OCI-LY1 (cell line): ENCODE data around the gene ATP2B2.

Experiments used
- H2AFZ ChIP-seq: fragments of 200-600 bp; sonication (generic), shearing (Covaris generic); 2 replicates; pipeline ENCODE4 v1.6.0; 2014; ENCODE audit warnings: antibody characterized with exemption, mild to moderate bottlenecking, low read length
- H3F3A ChIP-seq: fragments of 200-600 bp; sonication (generic), shearing (Covaris generic); 2 replicates; pipeline ENCODE4 v1.6.0; 2014; ENCODE audit warnings: mild to moderate bottlenecking, antibody characterized with exemption, low read length, moderate library complexity; ENCODE audit not compliant: insufficient read depth
- H3K27ac ChIP-seq: fragments of 200-600 bp; sonication (generic); 2 replicates; pipeline ENCODE4 v1.5.1; 2014; ENCODE audit warnings: low read length, mixed run types, mild to moderate bottlenecking, low read depth; ENCODE audit not compliant: poor library complexity, severe bottlenecking
- H3K27me3 ChIP-seq: fragments of 200-600 bp; sonication (generic); 2 replicates; pipeline ENCODE4 v1.6.0; 2014; ENCODE audit warnings: antibody characterized with exemption, mild to moderate bottlenecking, low read length, moderate library complexity; ENCODE audit not compliant: insufficient read depth
- H3K36me3 ChIP-seq: fragments of 200-600 bp; sonication (generic); 2 replicates; pipeline ENCODE4 v1.6.1; 2014; ENCODE audit warnings: mild to moderate bottlenecking, antibody characterized with exemption, low read length, moderate library complexity, mixed read lengths; ENCODE audit not compliant: insufficient read depth
- H3K4me1 ChIP-seq: fragments of 200-600 bp; sonication (generic); 2 replicates; pipeline ENCODE4 v1.5.1; 2014; ENCODE audit warnings: mild to moderate bottlenecking, low read length, moderate library complexity; ENCODE audit not compliant: insufficient read depth, severe bottlenecking
- H3K4me2 ChIP-seq: fragments of 200-600 bp; sonication (generic), shearing (Covaris generic); 2 replicates; pipeline ENCODE4 v1.6.1; 2014; ENCODE audit warnings: low read length
- H3K4me3 ChIP-seq: fragments of 200-600 bp; sonication (generic); 2 replicates; pipeline ENCODE4 v1.5.1; 2014; ENCODE audit warnings: low read length, low read depth, mild to moderate bottlenecking, mixed read lengths; ENCODE audit not compliant: poor library complexity, severe bottlenecking
- H3K79me2 ChIP-seq: fragments of 200-600 bp; shearing (Covaris generic); 2 replicates; pipeline ENCODE4 v1.6.1; 2016; ENCODE audit warnings: mixed run types, low read length, mixed read lengths; ENCODE audit not compliant: insufficient read depth
- H3K9ac ChIP-seq: fragments of 200-600 bp; sonication (generic), shearing (Covaris generic); 2 replicates; pipeline ENCODE4 v1.6.1; 2014; ENCODE audit warnings: mild to moderate bottlenecking, low read length, mixed read lengths
- H3K9me2 ChIP-seq: fragments of 200-600 bp; sonication (generic), shearing (Covaris generic); 2 replicates; pipeline ENCODE4 v1.6.1; 2014; ENCODE audit warnings: low read depth, mild to moderate bottlenecking, low read length, mixed read lengths
- H3K9me3 ChIP-seq: fragments of 200-600 bp; shearing (Covaris generic); 2 replicates; pipeline ENCODE4 v1.6.1; 2014; ENCODE audit warnings: low read length, mixed read lengths
- H4K20me1 ChIP-seq: fragments of 200-600 bp; sonication (generic), shearing (Covaris generic); 2 replicates; pipeline ENCODE4 v1.6.0; 2016; ENCODE audit warnings: mild to moderate bottlenecking, low read length; ENCODE audit not compliant: insufficient read depth
- EZH2 ChIP-seq: fragments of 200-600 bp; sonication (generic), shearing (Covaris generic); IDR thresholded peaks from 2 replicates; pipeline ENCODE4 v1.8.0; 2017; ENCODE audit warnings: borderline replicate concordance, mixed run types, mild to moderate bottlenecking, antibody characterized with exemption, low read length, moderate library complexity, mixed read lengths
- TF ChIP-seq, protein P1 (sequence below): fragments of 200-600 bp; sonication (generic), shearing (Covaris generic); IDR thresholded peaks from 2 replicates; pipeline ENCODE4 v1.5.1; 2017; ENCODE audit warnings: mild to moderate bottlenecking, antibody characterized with exemption, low read length, moderate library complexity, mixed read lengths

Gene ATP2B2

GRCh38 chr3:10359761-10360161 lies 145.6 kb downstream of the ATP2B2 start:
- Histone ChIP-seq H3K4me1 (no peaks in the 10 kb centered on the region), H3K9me3 (no peaks in the 10 kb centered on the region), H2AFZ (no peak overlapping the region), H3F3A (no peaks in the 10 kb centered on the region), H3K79me2 (no peaks in the 10 kb centered on the region), H3K4me2 (no peak overlapping the region), H4K20me1 (no peaks in the 10 kb centered on the region), H3K4me3 (no peak overlapping the region), H3K36me3 (no peaks in the 10 kb centered on the region), H3K27ac (no peak overlapping the region), H3K9ac (no peak overlapping the region), H3K9me2 (no peaks in the 10 kb centered on the region), H3K27me3 (peaks cover 13% of the 10 kb centered on the region; the same call in 1 of the 2 replicates)
- TF ChIP-seq, protein P1, sequence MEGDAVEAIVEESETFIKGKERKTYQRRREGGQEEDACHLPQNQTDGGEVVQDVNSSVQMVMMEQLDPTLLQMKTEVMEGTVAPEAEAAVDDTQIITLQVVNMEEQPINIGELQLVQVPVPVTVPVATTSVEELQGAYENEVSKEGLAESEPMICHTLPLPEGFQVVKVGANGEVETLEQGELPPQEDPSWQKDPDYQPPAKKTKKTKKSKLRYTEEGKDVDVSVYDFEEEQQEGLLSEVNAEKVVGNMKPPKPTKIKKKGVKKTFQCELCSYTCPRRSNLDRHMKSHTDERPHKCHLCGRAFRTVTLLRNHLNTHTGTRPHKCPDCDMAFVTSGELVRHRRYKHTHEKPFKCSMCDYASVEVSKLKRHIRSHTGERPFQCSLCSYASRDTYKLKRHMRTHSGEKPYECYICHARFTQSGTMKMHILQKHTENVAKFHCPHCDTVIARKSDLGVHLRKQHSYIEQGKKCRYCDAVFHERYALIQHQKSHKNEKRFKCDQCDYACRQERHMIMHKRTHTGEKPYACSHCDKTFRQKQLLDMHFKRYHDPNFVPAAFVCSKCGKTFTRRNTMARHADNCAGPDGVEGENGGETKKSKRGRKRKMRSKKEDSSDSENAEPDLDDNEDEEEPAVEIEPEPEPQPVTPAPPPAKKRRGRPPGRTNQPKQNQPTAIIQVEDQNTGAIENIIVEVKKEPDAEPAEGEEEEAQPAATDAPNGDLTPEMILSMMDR: no peak
- TF ChIP-seq EZH2: no peak

DNA sequence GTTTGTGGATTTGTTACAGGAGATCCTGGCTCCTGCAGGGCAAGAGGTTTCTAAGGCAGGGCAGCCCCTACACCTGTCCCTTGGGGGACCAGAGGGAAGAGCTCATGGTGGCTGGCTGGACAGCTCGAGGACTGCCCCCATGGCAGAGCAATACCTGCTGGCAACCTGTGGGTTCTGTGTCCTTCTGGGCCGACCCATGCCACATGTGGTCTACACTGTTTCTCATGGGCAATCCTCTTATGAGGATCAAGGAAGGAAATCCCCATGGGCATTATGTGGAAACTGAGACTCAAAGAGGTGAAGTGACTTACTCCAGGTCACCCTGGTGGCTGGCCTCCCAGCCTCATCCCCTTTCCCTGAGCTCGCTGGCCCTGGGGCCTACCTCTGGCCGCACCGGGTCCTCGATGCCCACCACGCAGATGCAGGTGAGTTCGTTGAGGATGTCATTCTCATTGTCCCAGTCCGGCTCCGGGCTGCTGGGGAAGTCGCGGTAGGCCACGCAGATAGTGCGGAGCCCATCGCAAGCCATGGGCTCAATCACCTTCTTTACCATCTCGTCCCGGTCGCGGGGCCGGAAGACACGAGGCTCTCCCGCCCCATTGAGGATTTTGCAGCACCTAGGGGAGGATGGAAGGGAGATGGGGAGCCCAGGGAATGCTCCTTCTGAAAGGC lies 146.9 kb downstream of the ATP2B2 start:
- H3K4me2 ChIP-seq: no peak overlapping the region
- H4K20me1 ChIP-seq: no peaks in the 10 kb centered on the region
- TF ChIP-seq EZH2: no peak
- H3K79me2 ChIP-seq: no peaks in the 10 kb centered on the region
- H3F3A ChIP-seq: no peaks in the 10 kb centered on the region
- H3K4me3 ChIP-seq: no peak overlapping the region
- H3K4me1 ChIP-seq: no peaks in the 10 kb centered on the region
- H3K27me3 ChIP-seq: peaks cover 13% of the 10 kb centered on the region; the same call in 1 of the 2 replicates
- no peaks in the 10 kb centered on the region for H3K9me2 ChIP-seq
- no peak overlapping the region for H3K9ac ChIP-seq
- H3K36me3 ChIP-seq: no peaks in the 10 kb centered on the region
- H3K27ac ChIP-seq: no peak overlapping the region
- no peak overlapping the region for H2AFZ ChIP-seq
- H3K9me3 ChIP-seq: no peaks in the 10 kb centered on the region

- Histone ChIP-seq H2AFZ (no peak overlapping the region), H3K4me3 (no peak overlapping the region), H3K9me3 (no peaks in the 10 kb centered on the region), H4K20me1 (no peaks in the 10 kb centered on the region), H3K9ac (no peak overlapping the region), H3K36me3 (no peaks in the 10 kb centered on the region), H3K4me1 (no peaks in the 10 kb centered on the region), H3K4me2 (no peak overlapping the region), H3K27me3 (peaks cover 13% of the 10 kb centered on the region; the same call in 1 of the 2 replicates), H3K27ac (no peak overlapping the region), H3K9me2 (no peaks in the 10 kb centered on the region), H3F3A (no peaks in the 10 kb centered on the region), H3K79me2 (no peaks in the 10 kb centered on the region)
- TF ChIP-seq, protein P1: no peak
- no peak for TF ChIP-seq EZH2
Measured at GRCh38 chr3:10357592-10358308, 147.6 kb downstream of the ATP2B2 start.
